Measurements from ENCODE around the gene PACS2.

DNA sequence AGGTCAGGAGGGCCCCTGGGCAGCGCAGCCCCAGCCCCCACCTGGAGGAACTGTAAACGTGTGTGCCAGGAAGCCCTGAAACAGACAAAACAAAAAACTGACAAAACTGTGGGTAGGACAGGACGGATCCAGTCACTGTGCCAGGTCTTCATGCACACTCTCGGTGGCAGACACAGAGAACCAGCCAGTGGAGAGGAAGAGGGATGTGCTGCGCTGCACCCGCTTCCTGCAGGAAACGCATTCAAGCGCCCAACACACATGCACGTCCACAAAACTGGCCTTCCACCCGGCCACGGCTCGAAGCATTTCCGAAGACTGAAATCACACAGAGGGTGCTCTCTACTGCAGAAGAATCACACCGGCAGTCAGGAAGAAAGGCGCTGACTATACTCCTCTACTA lies 30.6 kb upstream of the PACS2 start:
- TF ChIP-seq, protein P1, sequence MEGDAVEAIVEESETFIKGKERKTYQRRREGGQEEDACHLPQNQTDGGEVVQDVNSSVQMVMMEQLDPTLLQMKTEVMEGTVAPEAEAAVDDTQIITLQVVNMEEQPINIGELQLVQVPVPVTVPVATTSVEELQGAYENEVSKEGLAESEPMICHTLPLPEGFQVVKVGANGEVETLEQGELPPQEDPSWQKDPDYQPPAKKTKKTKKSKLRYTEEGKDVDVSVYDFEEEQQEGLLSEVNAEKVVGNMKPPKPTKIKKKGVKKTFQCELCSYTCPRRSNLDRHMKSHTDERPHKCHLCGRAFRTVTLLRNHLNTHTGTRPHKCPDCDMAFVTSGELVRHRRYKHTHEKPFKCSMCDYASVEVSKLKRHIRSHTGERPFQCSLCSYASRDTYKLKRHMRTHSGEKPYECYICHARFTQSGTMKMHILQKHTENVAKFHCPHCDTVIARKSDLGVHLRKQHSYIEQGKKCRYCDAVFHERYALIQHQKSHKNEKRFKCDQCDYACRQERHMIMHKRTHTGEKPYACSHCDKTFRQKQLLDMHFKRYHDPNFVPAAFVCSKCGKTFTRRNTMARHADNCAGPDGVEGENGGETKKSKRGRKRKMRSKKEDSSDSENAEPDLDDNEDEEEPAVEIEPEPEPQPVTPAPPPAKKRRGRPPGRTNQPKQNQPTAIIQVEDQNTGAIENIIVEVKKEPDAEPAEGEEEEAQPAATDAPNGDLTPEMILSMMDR (IDR thresholded peaks at IDR 0.05; ENCODE audit: poor library complexity) = no peak
- no peak for TF ChIP-seq EZH2 (IDR thresholded peaks at IDR 0.05; ENCODE audit: borderline replicate concordance)
